Fibroblast of mammary gland (primary cell): ENCODE measurements around the gene MLLT10.

Experiments
- DNase-seq: peaks from one replicate; pipeline ENCODE4 v3.0.0-alpha.2; 2010; ENCODE audit warnings: low read depth
- H3K4me3 ChIP-seq: 2 replicates; pipeline ENCODE4 v1.5.1; 2011; ENCODE audit warnings: low read depth, mild to moderate bottlenecking, low read length, moderate library complexity; ENCODE audit not compliant: control insufficient read depth
- TF ChIP-seq, protein P1 (sequence below): conservative IDR thresholded peaks from 2 replicates; pipeline ENCODE4 v1.5.1; 2011; ENCODE audit warnings: low read depth, low read length, inconsistent platforms; ENCODE audit not compliant: control insufficient read depth, insufficient read depth

MLLT10 gene

GRCh38 chr10:21497177-21497807, 36.7 kb upstream of the MLLT10 start:
- TF ChIP-seq, protein P1, sequence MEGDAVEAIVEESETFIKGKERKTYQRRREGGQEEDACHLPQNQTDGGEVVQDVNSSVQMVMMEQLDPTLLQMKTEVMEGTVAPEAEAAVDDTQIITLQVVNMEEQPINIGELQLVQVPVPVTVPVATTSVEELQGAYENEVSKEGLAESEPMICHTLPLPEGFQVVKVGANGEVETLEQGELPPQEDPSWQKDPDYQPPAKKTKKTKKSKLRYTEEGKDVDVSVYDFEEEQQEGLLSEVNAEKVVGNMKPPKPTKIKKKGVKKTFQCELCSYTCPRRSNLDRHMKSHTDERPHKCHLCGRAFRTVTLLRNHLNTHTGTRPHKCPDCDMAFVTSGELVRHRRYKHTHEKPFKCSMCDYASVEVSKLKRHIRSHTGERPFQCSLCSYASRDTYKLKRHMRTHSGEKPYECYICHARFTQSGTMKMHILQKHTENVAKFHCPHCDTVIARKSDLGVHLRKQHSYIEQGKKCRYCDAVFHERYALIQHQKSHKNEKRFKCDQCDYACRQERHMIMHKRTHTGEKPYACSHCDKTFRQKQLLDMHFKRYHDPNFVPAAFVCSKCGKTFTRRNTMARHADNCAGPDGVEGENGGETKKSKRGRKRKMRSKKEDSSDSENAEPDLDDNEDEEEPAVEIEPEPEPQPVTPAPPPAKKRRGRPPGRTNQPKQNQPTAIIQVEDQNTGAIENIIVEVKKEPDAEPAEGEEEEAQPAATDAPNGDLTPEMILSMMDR = no peak
- H3K4me3 ChIP-seq = peak overlapping the region; percentile 63
- DNase-seq = peak; percentile 73

- no peak overlapping the region for H3K4me3 ChIP-seq
- TF ChIP-seq, protein P1 = no peak
- DNase-seq = no peak
Measured at GRCh38 chr10:21498377-21498776, 35.7 kb upstream of the MLLT10 start.

GRCh38 chr10:21498986-21499385, 35.0 kb upstream of the MLLT10 start:
- DNase-seq = no peak

DNA sequence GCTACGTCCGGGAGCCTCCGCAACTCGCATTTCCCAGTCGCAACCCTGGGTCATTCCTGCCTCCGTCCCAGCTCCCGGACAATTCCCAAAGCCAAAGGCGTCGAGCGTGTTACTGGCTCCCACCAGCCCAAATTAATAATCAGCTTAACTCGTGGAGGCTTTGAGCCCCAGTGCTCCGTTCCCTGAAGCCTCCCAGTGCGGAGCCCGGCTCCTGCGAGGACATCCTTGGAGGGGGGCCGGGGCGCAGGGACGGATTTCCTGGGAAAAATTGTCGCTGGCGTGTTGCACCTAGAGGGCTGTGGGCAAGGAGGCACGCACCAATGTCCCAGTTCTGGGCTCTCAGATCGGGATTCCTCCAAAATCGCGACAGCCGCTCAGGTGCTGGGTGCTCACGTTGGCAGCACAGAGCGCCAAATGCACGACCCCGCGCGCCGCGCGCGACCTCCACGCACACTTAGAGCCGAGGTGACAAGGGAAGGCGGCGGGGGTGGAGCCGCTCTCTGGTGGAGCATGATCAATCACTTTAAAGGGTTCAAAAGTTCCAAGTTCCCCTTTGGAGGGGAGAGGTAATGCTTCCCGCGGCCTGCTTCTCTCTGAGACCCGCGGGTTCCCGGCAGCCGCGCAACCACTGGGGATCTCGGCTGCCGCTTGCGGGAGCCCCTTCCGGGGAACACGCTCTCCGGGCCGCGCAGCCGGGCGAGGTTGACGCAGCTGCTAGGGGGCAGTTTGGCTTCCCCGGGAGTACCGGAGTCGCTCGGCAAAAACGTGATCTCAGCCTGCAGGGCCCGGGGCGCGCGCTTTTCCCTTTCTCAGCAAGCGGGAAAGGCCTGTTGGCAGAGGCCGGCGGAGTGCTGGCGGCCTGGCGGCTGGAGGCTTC, 34.1 kb upstream of the MLLT10 start:
- no peak for DNase-seq
- H3K4me3 ChIP-seq = no peak overlapping the region
- TF ChIP-seq, protein P1 = no peak

More at GRCh38 chr10:21498986-21499385, 35.0 kb upstream of the MLLT10 start:
- TF ChIP-seq, protein P1 = no peak
- no peak overlapping the region for H3K4me3 ChIP-seq

DNA sequence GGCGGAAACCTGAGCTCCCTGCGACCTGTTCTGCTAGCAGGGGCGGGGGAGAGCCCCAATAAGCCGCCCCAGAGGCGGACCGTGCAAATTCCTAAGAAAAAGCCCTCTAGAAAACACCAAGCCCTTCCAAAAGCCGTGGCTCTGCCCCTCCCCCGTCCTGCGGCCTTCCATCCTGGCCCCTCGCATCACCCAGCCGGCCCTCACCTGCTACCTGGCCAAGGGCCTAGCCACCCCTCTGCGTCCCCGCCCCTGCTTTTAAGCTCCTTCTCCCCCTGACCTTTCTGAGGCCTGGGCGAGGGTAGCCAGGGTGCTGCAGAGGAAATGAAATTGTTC, 33.5 kb upstream of the MLLT10 start:
- no peak overlapping the region for H3K4me3 ChIP-seq
- no peak for DNase-seq
- TF ChIP-seq, protein P1 = no peak

DNA sequence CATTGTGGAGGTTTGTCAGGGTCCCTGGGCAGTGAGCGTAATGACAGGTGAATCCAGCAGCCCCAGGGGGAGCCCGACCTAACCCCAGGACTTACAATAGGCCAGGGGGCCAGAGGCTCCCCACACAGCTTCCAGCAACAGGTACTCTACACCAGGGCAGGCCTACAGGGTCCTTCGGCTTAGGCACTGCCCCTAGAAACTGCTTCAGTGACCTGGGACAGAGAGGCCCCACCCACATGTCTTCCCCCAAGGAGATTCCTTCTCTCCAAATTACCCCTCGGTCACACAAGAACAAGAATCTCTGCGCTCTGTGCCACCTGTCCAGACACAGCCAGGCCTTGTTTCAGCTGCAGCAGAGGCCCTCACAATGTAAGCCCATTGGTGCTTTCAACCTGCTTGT, 32.9 kb upstream of the MLLT10 start:
- TF ChIP-seq, protein P1 = no peak
- H3K4me3 ChIP-seq = no peak overlapping the region
- no peak for DNase-seq
